Nephron (organoid): ENCODE data around the gene KCTD17.
A peak's percentile ranks its signal among the peaks of the same experiment; 100 is the strongest.

Experiments
- H3K27ac Mint-ChIP-seq, 3 experiments: 2 replicates each; pipeline ENCODE4 v1.8.0; 2020; ENCODE audit warnings: mixed read lengths in 3 of 3, mild to moderate bottlenecking in 2 of 3, moderate library complexity in 1 of 3
- H3K27me3 Mint-ChIP-seq: 2 replicates; pipeline ENCODE4 v1.8.0; 2021; ENCODE audit warnings: low read depth, mild to moderate bottlenecking, moderate library complexity, mixed read lengths
- H3K36me3 Mint-ChIP-seq: 2 replicates; pipeline ENCODE4 v1.8.0; 2020; ENCODE audit warnings: low read depth, mixed read lengths
- H3K4me1 Mint-ChIP-seq: 2 replicates; pipeline ENCODE4 v1.8.0; 2020; ENCODE audit warnings: mixed read lengths
- H3K4me3 Mint-ChIP-seq, 3 experiments: 2 replicates each; pipeline ENCODE4 v1.8.0; 2020; ENCODE audit warnings: mild to moderate bottlenecking in 3 of 3, mixed read lengths in 3 of 3, moderate library complexity in 2 of 3
- H3K9me3 Mint-ChIP-seq: 2 replicates; pipeline ENCODE4 v1.8.0; 2020; ENCODE audit warnings: mixed read lengths
- TF ChIP-seq, protein P1 (sequence below), 3 experiments: fragments of 200-600 bp; sonication (generic); IDR thresholded peaks; one replicate each; pipeline ENCODE4 v1.5.0; 2021; ENCODE audit warnings: antibody characterized with exemption in 3 of 3; ENCODE audit not compliant: unreplicated experiment in 3 of 3

The KCTD17 gene

DNA sequence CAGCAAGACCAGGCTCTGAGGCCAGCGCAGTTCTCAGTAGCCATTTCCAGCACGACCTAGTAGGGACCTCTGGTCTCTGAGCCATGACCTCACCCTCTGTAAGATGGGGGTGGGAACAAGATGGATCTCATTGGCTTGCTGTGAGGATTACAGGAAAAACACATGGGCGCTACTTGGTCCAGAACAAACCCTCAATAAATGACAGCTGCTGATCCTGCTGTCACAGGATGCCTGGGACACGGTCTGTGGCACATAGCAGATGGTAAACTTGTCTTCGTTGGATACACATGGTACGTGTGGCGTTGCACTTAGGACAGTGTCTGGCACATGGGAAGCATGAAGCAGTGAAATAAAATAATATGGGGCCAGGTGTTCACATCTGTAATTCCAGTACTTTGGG lies 4.5 kb upstream of the KCTD17 start:
- Mint-ChIP-seq H3K36me3 (no peaks in the 10 kb centered on the region), H3K4me3 (peak overlapping the region in 1 of 3 experiments; percentile 41), H3K27ac (no peak overlapping the region), H3K27me3 (peaks cover 23% of the 10 kb centered on the region), H3K4me1 (peaks cover 18% of the 10 kb centered on the region), H3K9me3 (no peaks in the 10 kb centered on the region)
- TF ChIP-seq, protein P1, sequence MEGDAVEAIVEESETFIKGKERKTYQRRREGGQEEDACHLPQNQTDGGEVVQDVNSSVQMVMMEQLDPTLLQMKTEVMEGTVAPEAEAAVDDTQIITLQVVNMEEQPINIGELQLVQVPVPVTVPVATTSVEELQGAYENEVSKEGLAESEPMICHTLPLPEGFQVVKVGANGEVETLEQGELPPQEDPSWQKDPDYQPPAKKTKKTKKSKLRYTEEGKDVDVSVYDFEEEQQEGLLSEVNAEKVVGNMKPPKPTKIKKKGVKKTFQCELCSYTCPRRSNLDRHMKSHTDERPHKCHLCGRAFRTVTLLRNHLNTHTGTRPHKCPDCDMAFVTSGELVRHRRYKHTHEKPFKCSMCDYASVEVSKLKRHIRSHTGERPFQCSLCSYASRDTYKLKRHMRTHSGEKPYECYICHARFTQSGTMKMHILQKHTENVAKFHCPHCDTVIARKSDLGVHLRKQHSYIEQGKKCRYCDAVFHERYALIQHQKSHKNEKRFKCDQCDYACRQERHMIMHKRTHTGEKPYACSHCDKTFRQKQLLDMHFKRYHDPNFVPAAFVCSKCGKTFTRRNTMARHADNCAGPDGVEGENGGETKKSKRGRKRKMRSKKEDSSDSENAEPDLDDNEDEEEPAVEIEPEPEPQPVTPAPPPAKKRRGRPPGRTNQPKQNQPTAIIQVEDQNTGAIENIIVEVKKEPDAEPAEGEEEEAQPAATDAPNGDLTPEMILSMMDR (IDR thresholded peaks at IDR 0.05; ENCODE audit: unreplicated experiment in 3 of 3): no peak

DNA sequence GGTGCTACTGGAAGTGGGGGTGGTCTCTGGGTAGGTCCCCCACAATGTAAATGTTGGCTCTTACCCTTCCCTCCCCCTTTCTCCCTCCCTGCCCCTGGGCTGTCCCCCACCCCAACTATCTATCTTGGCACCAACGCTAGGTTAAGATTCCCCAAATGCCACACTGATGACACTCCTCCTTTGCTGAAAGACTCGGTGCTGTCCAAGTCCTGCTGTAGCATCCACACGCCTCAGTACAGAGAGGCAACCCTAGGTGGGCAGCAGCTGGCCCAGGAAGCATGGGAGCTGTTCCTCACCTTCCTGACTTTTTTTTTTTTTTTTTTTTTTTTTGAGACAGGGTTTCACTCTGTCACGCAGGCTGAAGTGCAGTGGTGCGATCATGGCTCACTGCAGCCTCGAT lies 3.4 kb upstream of the KCTD17 start:
- Mint-ChIP-seq H3K4me3 (no peak overlapping the region), H3K27ac (no peak overlapping the region), H3K4me1 (peaks cover 23% of the 10 kb centered on the region), H3K9me3 (no peaks in the 10 kb centered on the region), H3K27me3 (peaks cover 23% of the 10 kb centered on the region), H3K36me3 (no peaks in the 10 kb centered on the region)
- TF ChIP-seq, protein P1 (IDR thresholded peaks at IDR 0.05; ENCODE audit: unreplicated experiment in 3 of 3): no peak

DNA sequence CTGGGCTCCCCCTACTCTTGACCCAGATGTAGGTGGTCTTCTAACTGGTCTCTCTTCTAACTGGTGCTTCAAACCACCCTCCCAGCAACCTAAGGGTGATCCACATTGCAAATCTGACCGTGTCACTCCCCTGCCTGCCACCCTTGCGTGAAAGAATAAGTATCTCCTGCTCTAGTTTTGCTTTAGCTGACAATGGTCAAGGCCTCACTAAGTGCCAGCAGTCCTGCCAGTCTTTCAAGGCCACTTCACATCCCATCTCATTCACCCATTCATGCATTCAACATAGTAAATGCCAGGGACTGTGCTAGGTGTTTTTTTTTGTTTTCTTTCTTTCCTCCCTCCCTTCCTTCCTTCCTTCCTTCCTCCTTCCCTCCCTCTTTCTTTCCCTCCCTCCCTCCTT lies 2.3 kb upstream of the KCTD17 start:
- peak overlapping the region in 1 of 3 experiments; percentile 18 for H3K4me3 Mint-ChIP-seq
- H3K36me3 Mint-ChIP-seq: no peaks in the 10 kb centered on the region
- TF ChIP-seq, protein P1 (IDR thresholded peaks at IDR 0.05; ENCODE audit: unreplicated experiment in 3 of 3): no peak
- peaks cover 26% of the 10 kb centered on the region for H3K4me1 Mint-ChIP-seq
- H3K27me3 Mint-ChIP-seq: peaks cover 16% of the 10 kb centered on the region
- H3K27ac Mint-ChIP-seq: no peak overlapping the region
- no peaks in the 10 kb centered on the region for H3K9me3 Mint-ChIP-seq

DNA sequence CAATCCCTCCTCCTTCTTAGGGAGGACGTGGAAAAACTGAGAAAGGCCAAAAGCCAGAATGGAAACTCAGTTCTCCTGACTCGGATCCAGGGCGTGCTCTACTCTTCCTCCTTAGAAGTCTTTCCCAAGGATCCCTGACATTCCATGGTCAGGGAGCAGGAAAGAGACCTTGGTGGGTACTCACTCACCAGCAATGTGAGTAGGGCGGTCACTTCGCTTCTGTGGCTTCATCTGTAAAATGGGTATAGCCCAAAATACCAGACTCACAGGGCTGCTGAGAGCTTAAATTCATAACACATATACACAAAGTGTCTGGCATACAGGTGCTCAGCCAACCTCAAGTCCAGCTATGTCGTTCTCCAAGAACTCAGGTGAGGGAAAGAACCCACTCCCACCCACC lies 629 bp upstream of the KCTD17 start:
- TF ChIP-seq, protein P1 (IDR thresholded peaks at IDR 0.05; ENCODE audit: unreplicated experiment in 3 of 3): no peak
- Mint-ChIP-seq H3K27ac (peak overlapping the region in 1 of 3 experiments; percentile 84), H3K9me3 (no peaks in the 10 kb centered on the region), H3K36me3 (no peaks in the 10 kb centered on the region), H3K4me3 (peak overlapping the region; percentile 84 to 89 (median 89)), H3K4me1 (peaks cover 36% of the 10 kb centered on the region), H3K27me3 (peaks cover 8% of the 10 kb centered on the region)

DNA sequence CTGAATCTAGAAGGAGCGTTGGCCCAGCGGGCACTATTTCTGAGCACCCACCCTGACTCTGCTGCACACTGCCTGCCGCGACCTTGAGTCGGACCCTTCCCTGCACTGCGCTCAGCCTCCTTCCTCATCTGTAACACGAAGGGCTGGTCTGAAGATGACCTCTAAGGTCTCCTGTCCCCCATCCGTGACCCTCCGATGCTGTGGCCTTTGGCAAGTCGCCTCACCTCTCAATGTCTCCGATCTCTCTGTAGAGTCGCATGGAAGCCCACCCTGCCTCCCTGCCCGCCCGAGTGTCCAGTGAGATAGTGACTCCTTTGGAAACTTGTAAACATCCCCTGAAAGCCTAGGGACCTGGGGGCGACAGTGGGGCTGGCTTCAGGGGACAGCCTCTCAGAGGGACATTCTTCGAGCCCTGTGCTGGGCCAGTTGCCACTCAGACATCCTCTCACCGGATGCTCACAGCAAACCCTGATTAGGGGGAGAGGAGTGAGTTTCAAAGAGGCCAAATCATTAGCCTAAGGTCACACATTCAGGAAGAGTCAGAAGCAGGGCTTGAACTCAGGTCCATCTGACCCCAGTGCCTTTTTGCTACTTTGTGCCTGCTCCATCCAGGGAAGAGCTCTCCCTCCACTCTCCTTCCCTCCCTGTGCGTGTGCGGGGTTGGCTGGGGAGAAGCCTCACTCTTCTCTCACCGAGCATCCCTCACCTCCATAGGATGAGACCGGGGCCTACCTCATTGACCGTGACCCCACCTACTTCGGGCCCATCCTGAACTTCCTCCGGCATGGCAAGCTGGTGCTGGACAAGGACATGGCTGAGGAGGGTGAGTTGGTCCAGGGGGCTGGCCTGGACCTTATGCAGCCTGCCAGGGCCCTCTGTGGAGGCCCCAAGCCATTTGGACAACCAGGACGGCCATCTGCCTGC lies 1.1 kb downstream of the KCTD17 start:
- TF ChIP-seq, protein P1 (IDR thresholded peaks at IDR 0.05; ENCODE audit: unreplicated experiment in 3 of 3): no peak
- Mint-ChIP-seq H3K9me3 (no peaks in the 10 kb centered on the region), H3K36me3 (peaks cover 8% of the 10 kb centered on the region), H3K4me3 (peak overlapping the region; percentile 81 to 90 (median 86)), H3K4me1 (peaks cover 36% of the 10 kb centered on the region), H3K27me3 (peaks cover 4% of the 10 kb centered on the region), H3K27ac (peak overlapping the region in 2 of 3 experiments; percentile 6 to 18)
